GM20431 (cell line): Measurements from ENCODE around the gene PKN1.
"Not testable (repeated sequence)": the region's sequence is repeated elsewhere in the genome, so short reads cannot be mapped to it uniquely, and the experiment has no call there.

ENCODE experiments used
- in situ Hi-C: fragments of 300-500 bp; cut with MseI, MboI; formaldehyde crosslinking; loops from one replicate; pipeline ENCODE4 v1.15.0; 2020; ENCODE audit warnings: low sequenced_read_pairs; ENCODE audit not compliant: unreplicated experiment

Gene PKN1

DNA sequence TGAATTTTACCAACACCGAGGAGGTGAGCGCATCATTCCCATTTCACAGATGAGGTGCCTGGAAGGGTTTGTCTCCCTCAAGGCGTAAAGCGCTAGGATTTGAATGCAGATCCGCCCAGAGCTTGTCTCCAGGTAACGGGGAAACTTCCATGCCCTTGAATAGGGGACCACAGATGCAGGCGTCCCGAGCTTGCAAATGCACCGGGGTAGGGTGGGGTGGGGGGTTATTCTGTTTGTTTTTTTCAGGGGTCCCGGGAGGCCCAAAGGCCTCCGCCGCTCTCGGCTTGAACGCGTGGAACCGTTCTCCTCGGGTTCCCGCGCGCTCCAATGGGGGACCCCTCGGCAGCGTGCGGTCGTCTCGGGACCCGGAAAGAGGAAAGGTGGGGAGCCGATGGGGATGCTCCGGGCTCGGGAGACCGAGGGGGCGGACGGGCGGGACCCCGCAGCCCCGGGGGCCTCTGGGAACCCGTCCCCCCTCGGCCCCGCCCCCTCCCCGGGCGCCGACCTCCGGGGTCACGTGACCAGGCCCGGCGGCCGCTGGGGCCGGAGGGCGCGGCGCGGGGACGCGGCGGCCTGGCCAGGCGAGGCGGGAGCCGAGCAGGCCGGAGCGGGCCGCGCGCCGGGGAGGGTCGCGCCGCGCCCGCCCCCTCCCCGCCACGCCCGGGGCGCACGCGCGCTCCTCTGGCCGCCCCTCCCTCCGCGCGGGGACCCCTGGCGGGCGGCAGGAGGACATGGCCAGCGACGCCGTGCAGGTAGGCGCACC lies at the start of gene PKN1:
TSS of gene PKN1 (plus strand) at position 516 of the 763 bp plus-strand sequence. CDS start at position 732, 216 bp downstream.
- in situ Hi-C loops, result no loop called here

DNA sequence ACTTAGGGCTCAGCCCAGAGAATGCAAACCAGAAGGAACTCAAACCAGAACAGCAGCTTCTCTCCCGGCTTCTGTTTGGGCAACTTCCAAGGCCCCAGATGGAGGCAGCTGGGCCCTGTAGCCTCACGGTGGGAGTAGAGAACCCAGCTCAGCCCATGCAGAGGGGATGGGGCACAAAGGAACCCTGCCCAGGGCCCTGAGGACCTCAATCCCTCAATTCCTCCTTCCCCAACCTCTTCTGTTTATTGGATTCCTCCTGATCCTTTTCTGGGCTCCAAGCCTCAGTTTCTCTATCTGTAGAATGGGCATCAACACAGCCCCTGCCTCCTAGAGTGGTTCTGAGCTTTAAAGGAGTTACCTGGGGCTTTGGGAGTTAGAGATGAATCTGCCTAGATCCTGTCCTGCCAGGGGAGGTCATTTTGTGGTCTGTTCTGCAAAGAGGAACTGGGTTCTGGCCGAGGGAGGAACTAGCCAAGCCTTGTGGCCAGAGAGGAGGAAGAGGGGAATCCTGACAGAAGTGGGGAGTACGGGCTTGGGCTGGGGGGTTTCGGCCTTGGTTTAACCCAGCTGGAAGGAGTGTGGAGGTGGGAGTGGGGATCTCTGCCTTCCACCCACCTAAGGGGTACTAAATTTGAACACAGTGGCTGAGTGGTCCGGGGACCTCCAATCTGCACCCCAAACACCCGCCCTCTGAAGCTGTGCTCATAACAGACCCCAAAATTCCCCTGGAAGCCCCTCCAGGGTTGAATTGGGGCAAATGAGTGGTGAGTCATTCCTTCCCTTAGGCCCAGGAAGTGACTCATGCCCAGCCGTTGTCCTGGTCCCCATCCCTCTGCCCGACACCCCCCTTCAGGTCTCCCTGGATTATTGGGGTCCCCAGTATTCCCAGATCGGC lies 49.2 kb upstream of the PKN1 start:
- in situ Hi-C loops, result no loop called here

DNA sequence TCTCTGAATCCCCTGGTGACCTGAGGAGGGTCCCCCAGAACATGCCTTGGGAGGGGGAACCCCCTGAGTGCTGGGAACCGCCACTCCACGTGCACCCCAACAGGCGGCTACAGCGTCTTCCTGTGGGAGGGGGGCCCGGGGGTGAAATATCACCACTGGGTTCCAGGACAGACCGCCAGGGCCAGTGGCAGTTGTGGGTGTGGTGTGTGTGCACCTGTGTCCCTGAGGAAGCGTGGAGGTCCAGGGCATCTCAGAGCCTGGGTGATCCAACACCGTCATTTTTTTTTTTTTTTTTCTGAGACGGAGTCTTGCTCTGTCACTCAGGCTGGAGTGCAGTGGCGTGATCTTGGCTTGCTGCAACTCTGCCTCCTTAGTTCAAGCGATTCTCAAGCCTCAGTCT lies 47.6 kb upstream of the PKN1 start:
- in situ Hi-C loops, result no loop called here

DNA sequence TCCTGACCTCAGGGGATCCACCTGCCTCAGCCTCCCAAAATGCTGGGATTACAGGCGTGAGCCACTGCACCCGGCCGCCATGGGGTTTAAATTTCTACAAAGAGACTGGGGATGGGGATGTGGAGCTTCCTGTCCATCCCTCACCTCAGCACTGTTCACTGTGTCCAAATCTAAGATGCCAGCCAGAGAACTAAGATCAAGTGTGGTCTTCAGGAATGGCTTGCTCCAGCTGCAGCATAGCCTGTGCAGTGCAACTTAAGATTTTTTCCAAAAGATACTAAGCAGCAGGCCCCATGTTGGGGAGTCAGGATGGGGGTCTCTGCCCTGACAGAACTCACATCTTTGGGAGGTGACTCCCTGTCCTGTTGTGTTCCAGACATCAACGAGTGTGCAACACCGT lies 42.6 kb upstream of the PKN1 start:
- in situ Hi-C loops, result no loop called here

DNA sequence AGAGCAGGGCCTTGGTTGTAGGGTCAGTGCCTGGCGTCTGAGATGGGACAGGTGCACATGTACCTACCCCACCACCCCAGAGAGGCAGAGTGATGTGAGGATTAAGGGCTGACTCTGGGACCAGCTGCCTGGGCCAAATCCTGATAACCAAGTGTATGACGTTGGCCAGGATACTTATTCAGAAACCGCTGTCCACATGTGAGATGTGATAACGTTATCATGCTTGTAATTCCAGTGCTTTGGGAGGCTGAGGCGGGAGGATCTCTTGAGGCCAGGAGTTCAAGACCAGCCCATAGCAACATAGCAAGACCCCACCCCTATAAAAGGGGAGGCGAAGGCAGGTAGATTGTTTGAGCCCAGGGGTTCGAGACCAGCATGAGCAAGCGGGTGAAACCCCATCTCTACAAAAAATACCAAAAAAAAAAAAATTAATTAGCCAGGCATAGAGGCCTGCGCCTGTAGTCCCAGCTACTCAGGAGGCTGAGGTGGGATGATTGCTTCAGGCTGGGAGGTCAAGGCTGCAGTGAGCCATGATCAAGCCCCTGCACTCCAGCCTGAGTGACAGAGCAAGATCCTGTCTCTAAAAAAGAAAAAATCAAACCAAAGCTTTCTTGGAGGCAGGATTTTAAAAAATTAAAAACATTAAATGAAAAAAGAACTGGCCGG lies 41.8 kb upstream of the PKN1 start:
- in situ Hi-C loops, result no loop called here

DNA sequence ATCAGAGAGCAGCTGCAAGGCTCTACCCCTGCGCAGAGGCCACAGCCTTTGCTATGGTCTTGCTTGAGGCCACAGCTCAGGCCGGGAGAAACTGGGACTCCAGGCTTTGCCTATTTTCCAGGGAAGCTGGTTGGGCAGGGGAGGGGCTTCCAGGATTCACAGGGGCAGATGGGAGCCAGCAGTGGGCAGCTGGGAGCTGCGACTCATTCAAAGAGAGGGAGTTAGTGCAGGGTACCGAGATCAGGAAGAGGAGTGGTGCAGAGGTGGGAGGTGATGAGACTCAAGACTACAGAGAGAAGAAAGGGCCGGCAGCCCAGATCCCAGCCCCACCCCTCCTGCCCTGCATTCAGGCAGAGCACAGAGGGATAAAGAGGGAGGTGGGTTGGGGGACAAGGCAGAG lies 39.8 kb upstream of the PKN1 start:
- in situ Hi-C loops, result no loop called here

DNA sequence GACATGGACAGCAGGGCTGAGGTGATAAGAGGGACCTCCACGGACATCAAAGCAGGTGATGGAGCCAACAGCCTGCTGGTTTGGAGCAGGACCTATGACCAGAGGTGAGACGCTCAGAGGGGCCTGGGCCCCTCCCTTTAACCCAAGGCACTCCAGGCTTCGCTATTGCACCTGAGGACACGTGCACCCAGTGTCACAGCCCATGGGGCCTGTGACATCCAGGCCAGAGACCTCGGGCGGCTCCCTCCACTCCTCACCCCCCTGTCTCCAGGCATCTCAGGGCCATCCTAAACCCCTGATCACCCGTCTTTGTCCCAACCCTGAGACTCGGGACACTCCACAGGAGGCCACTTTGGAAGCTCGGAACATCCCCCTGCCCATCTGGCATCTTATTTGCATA lies 38.9 kb upstream of the PKN1 start:
- in situ Hi-C loops, result no loop called here

DNA sequence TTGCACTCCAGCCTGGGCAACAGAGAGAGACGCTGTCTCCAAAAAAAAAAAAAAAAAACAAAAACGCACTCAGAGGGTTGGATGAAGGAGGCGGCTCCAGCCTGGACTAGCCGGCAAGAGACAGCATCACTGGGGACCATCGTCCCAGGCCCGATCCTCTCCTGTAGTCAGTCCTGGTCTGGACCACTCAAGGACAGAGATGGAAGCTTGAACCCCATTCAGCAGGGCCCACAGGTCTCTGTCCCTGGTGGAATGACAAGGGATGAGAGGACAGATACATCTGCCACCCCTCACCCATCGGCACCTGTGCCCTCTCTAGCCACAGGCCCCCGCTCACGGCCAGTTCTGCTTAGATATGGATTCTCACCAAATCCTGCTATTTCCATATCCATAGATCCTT lies 37.8 kb upstream of the PKN1 start:
- in situ Hi-C loops, result no loop called here

DNA sequence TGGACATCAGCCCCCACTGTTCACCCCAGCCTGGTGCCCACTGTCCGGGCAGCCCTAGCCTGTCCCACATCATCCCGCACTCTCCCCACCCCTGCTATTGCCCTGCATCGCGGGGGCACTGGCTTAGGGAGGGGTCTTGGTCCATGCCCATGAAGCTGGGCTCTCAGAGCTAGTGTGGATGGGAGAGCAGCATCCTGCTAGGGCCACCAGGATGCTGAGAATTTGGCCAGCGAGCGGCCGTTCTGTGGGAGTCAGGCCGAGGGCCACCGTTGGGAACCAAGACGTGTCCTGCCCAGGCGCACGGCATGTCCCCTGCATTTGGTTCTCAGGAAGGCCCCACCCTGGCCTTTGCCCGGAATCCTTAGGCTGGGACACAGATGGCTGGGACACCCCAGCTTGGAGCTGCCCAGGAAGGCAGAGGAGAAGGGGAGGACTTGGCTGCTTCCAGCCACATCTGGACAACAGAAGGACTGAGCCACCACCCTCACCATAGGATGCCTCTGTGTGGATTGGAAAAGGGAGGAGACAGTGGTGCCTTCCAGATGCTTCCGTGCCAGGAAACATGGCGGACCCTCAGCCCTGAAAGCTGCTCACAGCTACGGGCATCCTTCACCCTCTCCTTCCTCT lies 37.3 kb upstream of the PKN1 start:
- in situ Hi-C loops, result no loop called here

DNA sequence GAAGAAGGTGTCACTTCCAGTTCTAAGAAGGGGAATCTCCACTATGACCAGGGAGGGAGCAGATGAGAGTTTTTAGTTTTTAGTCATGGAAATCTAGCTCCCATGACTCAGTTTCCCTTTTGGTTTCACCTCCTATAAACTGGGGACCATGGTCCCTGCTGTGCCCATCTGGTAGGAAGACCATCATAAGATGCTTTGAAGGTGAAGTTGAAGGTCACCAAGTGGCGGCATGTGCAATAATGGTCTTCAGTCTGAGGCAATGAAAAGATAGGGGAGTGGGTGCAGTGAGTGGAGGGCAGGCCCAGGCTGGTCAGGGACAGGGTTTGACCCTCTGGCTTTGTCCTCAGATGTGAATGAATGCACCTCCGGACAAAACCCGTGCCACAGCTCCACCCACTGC lies 36.4 kb upstream of the PKN1 start:
- in situ Hi-C loops, result not testable (repeated sequence)

DNA sequence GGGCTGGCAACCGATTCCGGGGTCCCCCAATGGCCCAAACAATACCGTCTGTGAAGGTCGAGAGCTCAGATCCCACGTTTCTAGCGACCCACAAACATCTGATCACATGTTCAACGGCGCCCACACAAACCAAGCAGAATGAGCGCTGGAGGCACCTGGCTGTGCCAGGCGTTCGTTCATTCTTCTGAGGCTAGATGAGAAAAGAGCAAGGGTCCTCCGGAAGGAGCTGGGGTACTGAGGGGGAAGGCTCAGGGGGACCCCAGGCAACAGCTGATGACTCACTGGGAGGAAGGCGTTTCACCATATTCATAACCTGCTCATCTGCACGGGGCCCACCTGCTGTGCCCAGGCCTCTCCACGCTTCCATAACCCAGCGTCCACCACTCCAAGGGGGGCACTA lies 35.9 kb upstream of the PKN1 start:
- in situ Hi-C loops, result not testable (repeated sequence)

DNA sequence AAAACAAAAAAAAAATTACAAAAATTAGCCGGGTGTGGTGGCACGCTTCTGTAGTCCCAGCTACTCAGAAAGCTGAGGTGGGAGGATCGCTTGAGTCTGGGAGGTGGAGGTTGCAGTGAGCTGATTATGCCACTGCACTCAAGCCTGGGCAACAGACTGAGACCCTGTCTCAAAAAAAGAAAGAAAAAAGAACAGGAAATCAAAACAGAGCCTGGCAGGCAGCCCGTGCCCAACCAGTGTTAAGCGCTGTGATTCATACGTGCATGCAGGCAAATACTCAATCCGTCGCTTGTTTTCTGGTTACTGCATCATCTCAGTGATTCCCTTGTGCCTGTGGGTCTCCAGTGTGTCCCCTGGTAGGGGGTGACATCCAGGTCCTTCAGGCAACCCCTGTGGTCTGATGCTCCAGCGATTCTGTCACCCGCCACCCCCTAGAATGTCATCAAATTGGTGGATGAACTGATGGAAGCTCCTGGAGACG lies 32.1 kb upstream of the PKN1 start:
- in situ Hi-C loops, result no loop called here

DNA sequence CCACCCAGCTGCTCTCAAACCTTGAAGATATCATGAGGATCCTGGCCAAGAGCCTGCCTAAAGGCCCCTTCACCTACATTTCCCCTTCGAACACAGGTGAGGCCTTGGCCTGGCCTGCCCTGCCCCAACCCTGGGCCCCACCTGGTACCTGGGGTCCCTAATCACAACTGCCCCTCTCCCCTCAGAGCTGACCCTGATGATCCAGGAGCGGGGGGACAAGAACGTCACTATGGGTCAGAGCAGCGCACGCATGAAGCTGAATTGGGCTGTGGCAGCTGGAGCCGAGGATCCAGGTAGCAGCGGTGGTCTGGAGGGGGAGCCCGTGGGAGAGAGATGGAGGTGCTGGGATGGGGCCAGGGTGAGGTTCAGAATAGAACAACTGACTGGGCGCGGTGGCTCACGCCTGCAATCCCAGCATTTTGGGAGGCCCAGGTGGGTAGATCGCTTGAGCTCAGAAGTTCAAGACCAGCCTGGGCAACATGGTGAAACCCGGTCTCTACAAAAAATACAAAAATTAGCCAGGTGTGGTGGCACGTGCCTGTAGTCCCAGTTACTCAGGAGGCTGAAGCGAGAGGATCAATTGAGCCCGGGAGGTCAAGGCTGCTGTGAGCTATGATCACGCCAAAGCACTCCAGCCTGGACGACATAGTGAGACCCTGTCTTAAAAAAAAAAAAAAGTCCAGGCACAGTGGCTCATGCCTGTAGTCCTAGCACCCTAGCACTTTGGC lies 31.5 kb upstream of the PKN1 start:
- in situ Hi-C loops, result no loop called here

DNA sequence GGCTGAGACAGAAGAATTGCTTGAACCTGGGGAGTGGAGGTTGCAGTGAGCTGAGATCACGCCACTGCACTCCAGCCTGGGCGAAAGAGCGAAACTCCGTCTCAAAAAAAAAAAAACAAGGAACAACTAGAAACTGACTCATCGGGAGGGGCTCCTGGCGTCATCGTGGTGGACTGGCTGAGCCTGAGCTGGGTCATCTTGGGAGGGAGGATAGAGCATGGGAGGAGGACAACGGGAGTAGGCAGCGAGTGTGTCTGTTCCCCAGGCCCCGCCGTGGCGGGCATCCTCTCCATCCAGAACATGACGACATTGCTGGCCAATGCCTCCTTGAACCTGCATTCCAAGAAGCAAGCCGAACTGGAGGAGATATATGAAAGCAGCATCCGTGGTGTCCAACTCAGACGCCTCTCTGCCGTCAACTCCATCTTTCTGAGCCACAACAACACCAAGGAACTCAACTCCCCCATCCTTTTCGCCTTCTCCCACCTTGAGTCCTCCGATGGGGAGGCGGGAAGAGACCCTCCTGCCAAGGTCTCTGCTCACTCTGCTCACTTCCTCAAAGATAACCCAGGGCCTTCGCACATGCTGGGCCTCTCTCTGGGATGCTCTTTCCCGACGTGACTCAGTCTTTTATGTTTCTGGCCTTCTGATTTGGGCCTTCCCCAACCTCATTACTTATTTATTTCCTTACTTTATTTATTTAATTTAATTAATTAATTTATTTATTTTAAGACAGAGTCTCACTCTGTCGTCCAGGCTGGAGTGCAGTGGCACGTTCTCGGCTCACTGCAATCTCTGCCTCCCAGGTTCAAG lies 30.6 kb upstream of the PKN1 start:
- in situ Hi-C loops, result no loop called here

DNA sequence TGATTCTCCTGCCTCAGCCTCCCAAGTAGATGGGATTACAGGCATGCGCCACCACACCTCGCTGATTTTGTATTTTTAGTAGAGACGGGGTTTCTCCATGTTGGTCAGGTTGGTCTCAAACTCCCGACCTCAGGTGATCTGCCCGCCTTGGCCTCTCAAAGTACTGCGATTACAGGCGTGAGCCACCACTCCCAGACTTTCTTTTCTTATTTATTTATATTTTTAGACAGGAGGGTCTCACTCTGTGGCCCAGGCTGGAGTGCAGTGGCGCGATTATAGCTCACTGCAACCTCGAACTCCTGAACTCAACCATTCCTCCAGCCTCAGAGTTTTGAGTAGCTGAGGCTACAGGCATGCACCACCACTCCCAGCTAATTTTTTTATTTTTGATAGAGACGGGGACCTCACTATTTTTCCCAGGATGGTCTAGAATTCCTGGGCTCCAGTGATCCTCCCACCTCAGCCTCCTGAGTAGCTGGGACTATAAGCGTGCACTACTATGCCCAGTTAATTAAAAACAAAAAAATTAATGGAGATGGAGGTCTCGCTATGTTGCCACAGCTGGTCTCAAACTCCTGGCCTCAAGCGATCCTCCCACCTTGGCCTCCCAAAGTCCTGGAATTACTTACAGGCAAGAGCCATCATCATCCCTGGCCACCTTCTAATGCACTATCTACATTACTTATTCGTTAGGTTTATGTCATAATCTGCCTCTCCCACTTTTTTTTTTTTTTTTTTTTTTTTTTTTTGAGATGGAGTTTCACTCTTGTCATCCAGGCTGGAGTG lies 29.8 kb upstream of the PKN1 start:
- in situ Hi-C loops, result not testable (repeated sequence)

DNA sequence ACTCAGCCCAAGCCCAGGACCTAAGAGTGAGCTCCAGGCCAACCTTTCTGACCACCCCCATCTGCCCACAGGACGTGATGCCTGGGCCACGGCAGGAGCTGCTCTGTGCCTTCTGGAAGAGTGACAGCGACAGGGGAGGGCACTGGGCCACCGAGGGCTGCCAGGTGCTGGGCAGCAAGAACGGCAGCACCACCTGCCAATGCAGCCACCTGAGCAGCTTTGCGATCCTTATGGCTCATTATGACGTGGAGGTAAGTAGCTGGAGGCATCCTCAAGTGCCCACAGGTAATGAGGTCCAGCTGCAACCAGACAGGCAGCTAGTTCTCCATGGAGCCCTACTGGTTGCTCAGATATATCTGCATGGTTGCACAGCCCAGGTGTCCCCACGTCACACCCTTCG lies 28.8 kb upstream of the PKN1 start:
- in situ Hi-C loops, result no loop called here

DNA sequence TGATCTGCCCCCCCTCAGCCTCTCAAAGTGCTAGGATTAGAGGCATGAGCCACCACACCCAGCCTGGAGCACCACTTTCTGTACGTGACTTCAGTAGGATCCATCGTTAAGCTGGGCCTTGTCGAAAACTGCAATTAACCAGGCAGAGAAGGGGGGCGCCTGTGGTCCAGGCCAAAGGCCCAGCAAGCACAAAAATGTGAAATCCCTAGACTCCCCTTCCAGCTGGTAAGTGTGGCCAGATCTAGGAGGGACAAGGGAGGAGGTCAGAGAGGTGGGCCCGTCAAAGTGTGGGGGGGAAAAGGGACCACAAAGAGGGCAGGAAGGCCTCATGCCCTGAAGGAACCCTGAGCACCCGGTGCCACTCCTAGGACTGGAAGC lies 27.7 kb upstream of the PKN1 start:
- in situ Hi-C loops, result no loop called here
